GM13976 (cell line): ENCODE measurements around the gene ITPA.

Experiments
- DNase-seq: peaks from one replicate; pipeline ENCODE4 v3.0.0; 2012; ENCODE audit warnings: low spot score
- in situ Hi-C: fragments of 300-500 bp; cut with MboI; formaldehyde crosslinking; loops from one replicate; pipeline ENCODE4 v1.12.0; 2022; ENCODE audit warnings: low sequenced_read_pairs, mixed read lengths, inconsistent platforms; ENCODE audit not compliant: unreplicated experiment
- TF ChIP-seq, protein P1 (sequence below): IDR thresholded peaks from 2 replicates; pipeline ENCODE4 v1.5.1; 2012; ENCODE audit warnings: borderline replicate concordance, mild to moderate bottlenecking; ENCODE audit not compliant: insufficient read depth; ENCODE audit errors: extremely low read depth, missing control alignments, control extremely low read depth

The ITPA gene

DNA sequence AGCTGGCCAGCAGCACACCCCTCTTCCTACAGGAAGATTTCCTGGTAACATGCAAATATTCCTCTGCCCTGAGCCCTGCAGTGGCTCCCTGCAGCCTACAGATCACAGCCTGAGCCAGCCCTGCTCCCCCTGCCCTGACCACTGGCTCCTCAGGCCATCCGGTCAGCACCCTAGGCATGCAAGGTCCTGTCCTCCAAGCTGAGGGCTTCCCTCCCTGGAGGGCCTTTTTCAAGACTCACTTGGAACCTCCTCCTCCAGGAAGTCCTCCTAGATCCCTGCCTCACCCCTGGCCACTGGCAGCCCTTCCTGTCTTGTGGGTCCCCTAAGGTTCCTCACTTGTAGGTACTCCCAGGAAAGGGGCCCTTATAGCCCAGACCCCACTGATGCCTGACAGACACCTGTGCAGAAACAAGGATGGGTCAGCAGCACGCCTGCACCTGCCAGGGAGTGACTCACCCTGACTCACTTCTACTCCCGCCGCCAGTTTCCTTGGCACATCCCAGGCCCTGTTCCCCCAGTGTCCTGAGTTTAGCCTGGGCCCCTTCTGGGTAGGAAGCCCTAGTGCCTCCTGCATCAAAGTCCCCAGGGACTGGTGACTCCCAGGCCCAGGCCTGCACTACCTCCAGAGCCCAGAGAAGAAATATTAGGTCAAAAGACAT lies 26.5 kb downstream of the ITPA start:
- in situ Hi-C loops: no loop called here
- DNase-seq: no peak
- TF ChIP-seq, protein P1, sequence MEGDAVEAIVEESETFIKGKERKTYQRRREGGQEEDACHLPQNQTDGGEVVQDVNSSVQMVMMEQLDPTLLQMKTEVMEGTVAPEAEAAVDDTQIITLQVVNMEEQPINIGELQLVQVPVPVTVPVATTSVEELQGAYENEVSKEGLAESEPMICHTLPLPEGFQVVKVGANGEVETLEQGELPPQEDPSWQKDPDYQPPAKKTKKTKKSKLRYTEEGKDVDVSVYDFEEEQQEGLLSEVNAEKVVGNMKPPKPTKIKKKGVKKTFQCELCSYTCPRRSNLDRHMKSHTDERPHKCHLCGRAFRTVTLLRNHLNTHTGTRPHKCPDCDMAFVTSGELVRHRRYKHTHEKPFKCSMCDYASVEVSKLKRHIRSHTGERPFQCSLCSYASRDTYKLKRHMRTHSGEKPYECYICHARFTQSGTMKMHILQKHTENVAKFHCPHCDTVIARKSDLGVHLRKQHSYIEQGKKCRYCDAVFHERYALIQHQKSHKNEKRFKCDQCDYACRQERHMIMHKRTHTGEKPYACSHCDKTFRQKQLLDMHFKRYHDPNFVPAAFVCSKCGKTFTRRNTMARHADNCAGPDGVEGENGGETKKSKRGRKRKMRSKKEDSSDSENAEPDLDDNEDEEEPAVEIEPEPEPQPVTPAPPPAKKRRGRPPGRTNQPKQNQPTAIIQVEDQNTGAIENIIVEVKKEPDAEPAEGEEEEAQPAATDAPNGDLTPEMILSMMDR: no peak

DNA sequence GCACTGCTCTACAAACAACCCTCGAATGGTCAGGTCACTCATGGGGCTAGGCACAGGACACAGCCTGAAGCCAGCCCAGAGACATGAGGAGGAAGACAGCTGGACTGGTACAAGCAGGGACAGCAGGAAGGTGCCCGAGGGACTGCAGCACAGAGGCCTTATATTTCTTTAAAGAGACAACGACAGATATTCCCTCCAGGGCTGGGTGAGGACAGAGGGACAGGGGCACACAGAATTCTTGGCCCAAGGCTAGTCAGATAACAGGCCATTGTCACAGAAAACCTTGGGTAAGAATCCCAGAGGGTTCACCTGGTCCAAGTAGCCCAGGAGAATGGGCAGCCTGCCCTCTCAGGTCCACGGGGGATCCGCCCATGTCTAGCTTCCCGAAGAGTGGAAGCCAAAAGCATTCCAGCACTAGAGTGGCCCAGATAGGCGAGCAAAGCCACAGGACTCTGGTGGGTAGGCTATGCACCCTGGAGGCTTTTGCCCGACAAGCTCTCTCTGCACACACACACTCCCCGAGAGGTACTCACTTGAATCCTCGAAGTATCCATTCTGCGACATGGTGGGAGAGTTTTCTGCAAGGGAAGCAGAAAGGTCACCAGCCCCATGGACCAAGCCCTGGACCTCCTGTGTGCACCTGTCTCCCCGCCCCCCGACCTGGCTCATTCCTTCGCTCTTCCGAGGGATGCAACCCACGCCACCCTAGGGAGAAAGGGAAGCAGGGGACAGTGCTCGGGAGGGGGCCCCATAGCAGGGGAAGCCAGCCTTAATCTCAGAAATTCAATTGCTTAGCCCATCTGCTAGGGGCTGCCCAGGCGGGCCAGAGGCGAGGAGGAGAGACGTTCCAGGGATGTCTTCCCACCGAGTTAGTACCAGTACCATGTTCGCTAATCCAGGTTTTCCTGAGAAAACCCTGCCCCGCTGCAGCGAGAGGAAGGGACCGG lies 28.0 kb downstream of the ITPA start:
- TF ChIP-seq, protein P1: no peak
- in situ Hi-C loops: no loop called here
- DNase-seq: no peak

DNA sequence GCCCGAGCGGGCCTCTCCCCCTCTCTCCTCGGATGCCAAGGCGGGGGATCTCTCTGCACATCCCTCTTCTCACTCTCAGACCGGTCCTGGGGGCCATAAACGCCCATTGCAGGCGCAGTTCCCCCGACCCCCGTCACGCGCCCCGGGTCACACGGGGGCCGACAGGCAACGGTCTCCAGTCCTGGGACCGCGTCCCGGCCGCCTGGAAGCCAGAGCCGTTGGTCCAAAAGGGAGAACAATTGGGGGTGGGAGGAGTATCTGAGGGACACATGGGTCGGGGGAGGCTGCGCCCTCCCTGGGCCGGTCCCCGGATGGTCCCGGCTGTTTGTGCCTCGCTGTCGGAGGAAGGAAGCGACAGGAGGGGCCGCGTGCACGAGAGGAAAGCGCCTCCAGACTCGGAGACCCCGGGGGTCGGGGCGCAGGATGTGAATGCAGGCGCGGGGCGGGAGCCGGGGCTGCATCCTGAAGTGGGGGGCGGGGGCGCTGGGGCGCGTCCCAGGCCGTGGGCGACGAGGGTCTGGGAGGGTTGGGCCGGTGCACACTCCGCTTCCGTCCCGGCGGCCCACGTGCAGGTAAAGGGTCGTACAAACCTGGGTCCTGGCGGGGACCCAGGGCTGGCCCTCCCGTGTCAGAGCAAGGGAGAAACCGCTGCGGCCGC lies 28.8 kb downstream of the ITPA start:
- in situ Hi-C loops: no loop called here
- DNase-seq: no peak
- TF ChIP-seq, protein P1: no peak

DNA sequence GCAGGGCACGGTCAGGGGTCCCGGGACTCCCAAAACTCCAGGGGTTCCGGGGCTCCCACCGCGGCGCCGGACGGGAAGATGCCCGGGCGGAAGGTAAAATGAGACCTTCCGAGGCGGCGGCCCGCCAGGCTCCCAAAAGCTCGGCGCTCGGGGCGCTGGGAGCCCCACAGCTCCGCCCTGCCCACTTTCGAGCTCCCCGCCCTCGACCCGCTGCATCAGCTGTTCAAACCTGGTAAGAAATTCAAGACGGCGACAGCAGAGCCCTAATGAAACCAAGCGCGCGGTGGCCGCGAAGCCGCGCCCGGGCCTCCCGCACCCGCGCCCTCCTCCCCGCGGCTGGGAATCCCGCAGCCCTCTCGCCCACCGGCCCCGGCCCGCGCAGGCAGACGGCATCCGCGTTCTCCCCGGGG lies 29.3 kb downstream of the ITPA start:
- in situ Hi-C loops: no loop called here
- DNase-seq: peak; percentile 83
- TF ChIP-seq, protein P1: no peak

DNA sequence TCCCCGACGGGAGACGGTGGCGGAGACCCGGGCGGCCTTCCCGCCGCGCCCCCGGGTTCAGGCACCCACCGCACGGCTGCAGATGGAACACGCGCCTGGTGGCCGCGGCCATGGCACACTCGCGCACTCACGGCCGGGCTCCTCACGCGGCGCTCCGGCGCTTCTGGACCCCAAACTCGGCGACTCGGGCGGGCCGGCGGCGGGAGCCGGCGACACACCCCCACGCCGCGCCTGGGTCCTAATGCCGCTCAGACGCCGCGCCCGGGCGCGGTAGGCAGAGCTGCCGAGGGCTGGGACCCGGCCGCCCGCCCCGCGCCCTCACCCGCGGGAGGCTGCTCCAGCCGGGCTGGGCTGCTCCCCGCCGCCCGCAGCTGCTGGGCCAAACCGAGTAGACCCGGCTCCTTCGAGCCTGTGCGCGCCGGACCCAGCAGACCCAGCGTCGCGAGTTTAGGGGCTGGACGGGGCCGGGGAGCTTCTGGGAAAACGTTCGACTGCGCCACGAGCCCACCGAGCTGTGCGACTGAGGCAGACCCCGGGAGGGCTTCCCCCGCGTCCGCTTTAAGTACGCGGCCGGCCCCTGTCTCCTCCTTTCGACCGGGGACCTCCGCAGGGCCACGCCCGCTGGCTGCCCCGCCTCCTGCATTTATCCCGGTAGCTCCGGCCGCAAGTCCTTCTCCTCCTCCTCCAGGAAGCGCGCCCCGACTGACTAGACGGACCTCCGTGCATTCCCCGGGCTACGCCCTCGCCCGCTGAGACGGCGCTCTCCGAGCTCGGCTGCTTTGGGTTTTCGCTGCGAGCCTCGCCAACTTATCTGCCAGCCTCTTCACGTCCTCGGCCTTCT lies 29.9 kb downstream of the ITPA start, which contains the start of gene SLC4A11:
Gene SLC4A11, minus strand, starts transcription at position 165 of the 841 bp plus-strand sequence. Its CDS starts 53 bp downstream, at position 112.
- DNase-seq: peak; percentile 85
- TF ChIP-seq, protein P1: no peak
- in situ Hi-C loops: no loop called here
